Midbrain (tissue), 1 donor: ENCODE measurements around the gene TSEN34.
A peak's percentile ranks its signal among the peaks of the same experiment; 100 is the strongest.

Experiments used
- DNase-seq: peaks from one replicate; lab custom pipeline; 2025; lab: John Stamatoyannopoulos, UW

Gene TSEN34

GRCh38 chr19:54191011-54191810, at the start of gene TSEN34:
Gene TSEN34, plus strand, starts transcription at chr19:54191308. Its CDS starts 57 bp downstream, at chr19:54191365.
- DNase-seq = peak; percentile 85

GRCh38 chr19:54141356-54141755, 49.8 kb upstream of the TSEN34 start:
- DNase-seq = no peak

GRCh38 chr19:54142166-54142780, 48.8 kb upstream of the TSEN34 start:
- DNase-seq = no peak

- DNase-seq = no peak
Measured at GRCh38 chr19:54145541-54146158, 45.5 kb upstream of the TSEN34 start.

GRCh38 chr19:54147676-54148075, 43.4 kb upstream of the TSEN34 start:
- DNase-seq = no peak

- DNase-seq = no peak
Measured at GRCh38 chr19:54148158-54148557, 43.0 kb upstream of the TSEN34 start.

GRCh38 chr19:54149021-54149812, 41.9 kb upstream of the TSEN34 start:
- DNase-seq = no peak

GRCh38 chr19:54151362-54152035, 39.6 kb upstream of the TSEN34 start:
- DNase-seq = no peak

GRCh38 chr19:54152267-54152666, 38.8 kb upstream of the TSEN34 start:
- DNase-seq = no peak

- no peak for DNase-seq
Measured at GRCh38 chr19:54152878-54153524, 38.1 kb upstream of the TSEN34 start.

- DNase-seq = no peak
Measured at GRCh38 chr19:54153731-54154326, 37.3 kb upstream of the TSEN34 start.

GRCh38 chr19:54154603-54155345, 36.3 kb upstream of the TSEN34 start:
- DNase-seq = no peak

- no peak for DNase-seq
Measured at GRCh38 chr19:54155694-54156093, 35.4 kb upstream of the TSEN34 start.

- DNase-seq = no peak
Measured at GRCh38 chr19:54156490-54156889, 34.6 kb upstream of the TSEN34 start.

- no peak for DNase-seq
Measured at GRCh38 chr19:54156953-54157352, 34.2 kb upstream of the TSEN34 start.

GRCh38 chr19:54158812-54159351, 32.2 kb upstream of the TSEN34 start:
- DNase-seq = no peak

GRCh38 chr19:54159352-54160181, 31.5 kb upstream of the TSEN34 start, which contains the start of gene LENG1:
Gene LENG1, minus strand, starts transcription at chr19:54159721. Its CDS starts 26 bp downstream, at chr19:54159695.
- peak; percentile 100 for DNase-seq

GRCh38 chr19:54160182-54160811, 30.8 kb upstream of the TSEN34 start:
- DNase-seq = no peak
